ENCODE results near the gene ALDH18A1.

ALDH18A1 gene

GRCh38 chr10:95556994-95557767 is 99.3 kb downstream of the ALDH18A1 start:
- WGBS, 2 experiments (ENCODE audit: insufficient coverage in 2 of 2): 88 to 98% methylated on average over 3 to 7 of the region's 8 CpGs
- Histone ChIP-seq H3K27ac (ENCODE audit: low read depth, low read length, severe bottlenecking) (no peak overlapping the region), H3K4me1 (ENCODE audit: control insufficient read depth, insufficient read depth, low read length, poor library complexity, severe bottlenecking) (peaks cover 15% of the 10 kb centered on the region), H3K36me3 (ENCODE audit: control insufficient read depth, insufficient read depth, low read length) (no peaks in the 10 kb centered on the region), H3K4me3 (ENCODE audit: extremely low read depth, insufficient read depth, low read length, poor library complexity, severe bottlenecking) (no peak overlapping the region), H3K9me3 (ENCODE audit: control insufficient read depth, low read length) (no peaks in the 10 kb centered on the region)

Data from mesodermal cell (in vitro differentiated cells).